NCI-H446 treated with DMSO at 0.1 percent for 48 hours (cell line): ENCODE data around the gene CETP.
"Not testable (repeated sequence)": the region's sequence is repeated elsewhere in the genome, so short reads cannot be mapped to it uniquely, and the experiment has no call there.

Experiments used
- DNase-seq: peaks from one replicate; lab custom pipeline; 2025; lab: John Stamatoyannopoulos, UW

CETP gene

DNA sequence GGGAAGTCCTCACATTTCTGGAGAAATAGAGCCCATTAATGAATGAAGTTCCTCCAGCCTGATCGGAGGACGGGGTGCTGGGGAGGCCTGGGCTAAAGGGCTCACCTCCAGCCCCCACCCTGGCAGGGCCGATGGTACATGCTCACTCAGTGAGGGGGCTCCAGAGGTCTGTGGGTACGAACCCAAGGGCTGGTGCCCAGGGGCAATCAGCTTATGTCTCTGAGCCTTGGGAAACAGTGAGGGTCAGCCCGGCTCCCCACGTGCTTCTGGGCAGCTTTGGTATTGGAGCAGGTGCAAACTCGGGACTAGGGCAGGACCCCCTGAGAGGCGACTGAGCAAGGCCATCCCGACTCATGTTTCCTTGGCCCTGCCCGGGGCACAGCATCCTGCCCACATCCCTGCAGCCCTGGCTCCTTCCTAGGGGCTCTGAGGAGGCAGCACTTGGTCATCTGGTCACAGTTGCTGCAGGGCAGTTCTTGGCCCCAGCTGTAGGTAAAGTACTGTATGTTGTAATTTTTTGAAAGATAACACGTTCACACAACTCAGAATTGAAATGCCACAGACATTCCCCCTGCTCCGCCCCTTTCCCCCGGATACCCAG is 969 bp upstream of the CETP start:
- DNase-seq, result no peak

- no peak for DNase-seq
Measured at GRCh38 chr16:56961386-56961785, 364 bp upstream of the CETP start.

GRCh38 chr16:56964243-56965148 is 2.7 kb downstream of the CETP start:
- DNase-seq, result no peak

DNA sequence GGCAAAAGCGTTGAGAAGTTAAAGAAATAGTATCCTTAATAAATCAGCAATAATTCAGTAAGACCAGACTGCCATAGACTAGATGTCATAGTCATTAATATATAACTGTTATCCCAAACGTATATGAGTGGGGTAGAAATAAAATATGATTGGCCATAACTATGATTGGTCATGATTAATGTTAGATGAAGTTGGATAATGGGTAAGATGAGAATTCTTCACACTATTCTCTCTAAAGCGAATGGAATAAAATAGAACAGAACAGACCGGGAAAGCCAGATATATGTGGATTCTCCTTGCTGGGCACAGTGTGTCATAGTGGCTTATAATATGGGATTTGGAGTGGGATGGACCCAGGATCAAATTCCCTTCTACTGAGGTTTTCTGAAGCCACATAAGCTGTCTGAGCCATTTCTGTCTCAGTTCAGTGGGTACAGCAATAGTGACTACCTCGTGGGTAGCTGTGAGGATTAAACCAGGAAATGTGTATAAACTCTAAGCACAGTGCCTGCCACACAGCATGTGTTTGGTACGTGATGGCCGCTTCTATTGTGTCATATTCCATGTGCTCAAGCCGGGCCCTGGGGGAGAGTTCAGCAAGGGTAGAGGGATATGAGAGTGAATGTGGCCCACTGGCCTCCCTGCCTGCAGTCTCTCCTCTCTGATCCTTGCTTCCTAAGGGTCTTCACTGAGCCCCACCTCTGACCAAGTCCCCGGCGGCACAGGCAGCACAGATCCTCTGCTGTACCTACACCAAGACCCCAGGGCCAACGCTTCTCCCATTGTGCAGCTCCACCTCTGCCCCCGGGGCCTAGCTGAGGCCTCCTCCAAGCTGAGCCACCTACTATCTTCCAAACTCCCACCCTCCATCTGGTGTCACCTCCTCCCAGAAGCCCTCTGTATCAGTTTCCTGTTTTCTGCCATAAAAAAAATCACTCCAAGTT is 3.7 kb downstream of the CETP start:
- DNase-seq, result no peak

DNA sequence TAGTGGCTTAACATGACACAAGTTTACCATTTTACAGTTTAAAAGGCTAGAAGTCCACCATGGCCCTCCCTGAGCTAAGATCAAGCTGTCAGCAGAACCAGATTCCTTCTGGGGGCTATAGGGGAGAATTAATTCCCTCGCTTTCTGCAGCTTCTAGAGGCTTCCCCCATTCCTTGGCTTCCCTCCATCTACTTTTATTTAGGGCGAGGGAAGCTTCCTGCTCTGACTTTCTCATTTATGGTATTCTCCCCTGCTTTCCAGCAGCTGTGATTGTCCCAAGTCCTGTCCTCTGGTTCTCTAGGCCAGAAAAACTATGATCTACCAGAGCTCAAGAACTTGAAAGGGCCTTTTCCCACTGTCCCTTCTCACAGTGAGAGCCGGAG is 4.3 kb downstream of the CETP start:
- no peak for DNase-seq

DNA sequence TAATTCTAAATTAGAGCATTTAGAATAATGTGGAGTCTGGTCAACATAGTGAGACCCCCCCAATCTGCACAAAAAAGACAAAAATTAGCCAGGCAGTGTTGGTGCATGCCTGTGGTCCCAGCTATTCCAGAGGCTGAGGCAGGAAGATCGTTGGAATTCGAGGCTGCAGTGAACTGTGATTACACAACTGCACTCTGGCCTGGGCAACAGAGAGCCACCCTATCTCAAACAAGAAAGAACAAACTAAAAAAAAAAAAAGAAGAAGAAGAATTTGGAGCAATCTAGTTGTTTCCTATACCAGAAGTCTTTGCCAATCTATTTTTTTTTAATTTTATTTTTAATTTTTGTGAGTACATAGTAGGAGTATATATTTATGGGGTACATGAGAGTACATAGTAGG is 6.0 kb downstream of the CETP start:
- no peak for DNase-seq

- DNase-seq, result no peak
Measured at GRCh38 chr16:56969769-56970168, 8.0 kb downstream of the CETP start.

DNA sequence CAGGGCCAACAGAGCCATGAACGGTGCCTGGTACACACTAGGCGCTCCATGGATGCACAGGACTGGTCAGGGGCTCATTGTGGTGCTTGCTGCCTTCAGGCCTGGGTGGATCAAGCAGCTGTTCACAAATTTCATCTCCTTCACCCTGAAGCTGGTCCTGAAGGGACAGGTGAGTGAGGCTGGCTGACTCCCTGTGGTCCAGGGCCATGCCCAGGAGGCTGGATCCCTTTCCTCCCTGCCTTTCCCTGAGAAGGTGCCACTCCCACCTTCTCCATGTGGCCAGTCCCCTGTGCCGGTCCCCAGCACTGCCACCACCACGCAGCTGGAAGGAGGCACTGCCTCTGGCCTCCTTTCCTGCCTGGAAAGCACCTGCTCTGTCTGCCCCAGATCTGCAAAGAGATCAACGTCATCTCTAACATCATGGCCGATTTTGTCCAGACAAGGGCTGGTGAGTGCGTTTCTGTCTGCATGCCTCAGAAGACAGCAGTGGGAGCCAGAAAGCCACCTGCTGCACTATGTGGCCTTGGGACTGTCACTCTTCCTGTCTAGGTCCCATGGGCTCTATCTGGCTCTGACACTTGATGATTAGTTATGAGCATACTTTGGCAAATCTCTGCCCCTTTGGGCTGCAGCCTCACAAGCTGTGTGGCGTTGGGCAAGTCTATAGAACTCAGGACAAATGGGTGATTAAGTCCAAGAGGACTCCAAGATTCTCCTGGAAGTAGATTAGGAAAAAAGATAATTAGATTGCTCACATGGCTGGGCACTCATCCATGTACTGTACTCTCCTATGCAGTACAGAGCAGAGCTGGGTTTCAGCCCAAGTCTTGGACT is 9.4 kb downstream of the CETP start:
- DNase-seq, result no peak

DNA sequence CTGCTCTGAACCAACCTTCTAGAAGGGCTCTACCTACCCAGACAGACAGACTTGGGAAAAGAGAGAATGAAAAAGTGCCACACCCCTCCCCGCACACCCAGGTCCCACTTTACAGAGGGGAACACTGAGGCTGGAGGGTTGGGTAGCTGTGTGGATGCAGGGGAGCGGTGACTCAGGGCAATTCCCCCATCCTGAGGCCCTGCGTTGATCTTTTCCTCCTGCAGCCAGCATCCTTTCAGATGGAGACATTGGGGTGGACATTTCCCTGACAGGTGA is 10.0 kb downstream of the CETP start:
- no peak for DNase-seq

- DNase-seq, result no peak
Measured at GRCh38 chr16:56972403-56973293, 10.9 kb downstream of the CETP start.

DNA sequence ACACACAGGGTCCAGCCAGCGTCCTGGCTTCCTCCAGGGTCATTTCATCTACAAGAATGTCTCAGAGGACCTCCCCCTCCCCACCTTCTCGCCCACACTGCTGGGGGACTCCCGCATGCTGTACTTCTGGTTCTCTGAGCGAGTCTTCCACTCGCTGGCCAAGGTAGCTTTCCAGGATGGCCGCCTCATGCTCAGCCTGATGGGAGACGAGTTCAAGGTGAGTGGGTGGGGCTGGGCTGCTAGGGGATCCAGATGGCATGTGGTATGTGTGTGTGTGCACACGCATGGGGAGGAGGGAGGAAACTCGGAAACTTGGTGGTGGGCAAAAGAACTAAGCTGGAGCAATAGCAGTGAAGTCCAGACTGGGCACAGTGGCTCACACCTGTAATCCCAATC is 11.5 kb downstream of the CETP start:
- DNase-seq, result no peak

GRCh38 chr16:56973899-56974298 is 12.1 kb downstream of the CETP start:
- DNase-seq, result not testable (repeated sequence)

DNA sequence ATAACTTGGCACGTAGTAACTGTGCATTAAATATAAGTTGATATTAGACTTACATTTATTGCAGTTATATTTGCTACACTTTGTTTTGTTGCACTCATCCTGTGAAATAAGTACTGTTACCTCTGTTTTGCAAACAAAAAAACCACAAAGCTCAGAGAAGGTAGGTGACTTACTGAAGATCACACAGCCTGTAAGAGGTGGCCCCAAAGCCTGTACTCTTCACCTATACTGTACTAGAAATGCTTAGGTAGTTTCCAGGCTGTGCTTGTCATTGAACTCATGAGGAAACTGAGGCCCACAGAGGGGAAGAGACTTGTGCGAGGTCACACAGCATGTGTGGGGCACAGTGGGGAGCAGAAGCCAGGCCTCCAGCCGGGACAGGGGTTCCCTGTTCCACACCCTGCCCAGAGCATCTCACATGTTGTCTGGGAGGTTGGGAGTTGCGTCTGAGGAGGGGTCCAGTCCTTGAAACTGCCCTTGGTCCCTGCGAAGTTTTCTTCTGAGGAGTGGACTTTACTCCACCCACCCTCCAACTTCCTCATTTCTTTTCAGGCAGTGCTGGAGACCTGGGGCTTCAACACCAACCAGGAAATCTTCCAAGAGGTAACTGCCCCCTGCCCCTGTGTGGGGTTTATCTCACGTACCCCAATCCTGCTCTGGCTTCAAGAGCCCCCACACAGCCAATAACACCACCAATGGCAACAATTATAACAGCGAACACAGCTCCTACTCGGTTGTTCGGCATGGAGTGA is 13.0 kb downstream of the CETP start:
- DNase-seq, result no peak

DNA sequence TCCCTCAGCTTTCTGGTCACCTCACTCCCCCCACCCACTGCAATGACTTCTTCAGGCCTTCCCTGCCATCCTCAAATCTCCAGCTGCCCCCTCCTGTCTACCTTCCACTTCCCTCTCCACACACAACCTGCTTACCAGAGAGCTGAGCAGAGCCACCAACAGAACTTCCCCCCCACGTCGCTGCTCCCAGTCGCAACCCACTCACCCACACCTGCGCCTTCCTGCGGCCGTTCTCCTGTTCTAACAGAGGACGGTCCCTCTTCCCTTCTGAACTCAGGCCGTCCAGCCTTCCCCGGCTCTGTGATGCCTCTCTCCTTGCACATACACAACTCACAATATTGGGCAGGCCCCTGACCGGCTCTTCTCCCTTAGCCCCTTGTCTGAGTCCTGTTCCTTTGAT is 14.0 kb downstream of the CETP start:
- no peak for DNase-seq

DNA sequence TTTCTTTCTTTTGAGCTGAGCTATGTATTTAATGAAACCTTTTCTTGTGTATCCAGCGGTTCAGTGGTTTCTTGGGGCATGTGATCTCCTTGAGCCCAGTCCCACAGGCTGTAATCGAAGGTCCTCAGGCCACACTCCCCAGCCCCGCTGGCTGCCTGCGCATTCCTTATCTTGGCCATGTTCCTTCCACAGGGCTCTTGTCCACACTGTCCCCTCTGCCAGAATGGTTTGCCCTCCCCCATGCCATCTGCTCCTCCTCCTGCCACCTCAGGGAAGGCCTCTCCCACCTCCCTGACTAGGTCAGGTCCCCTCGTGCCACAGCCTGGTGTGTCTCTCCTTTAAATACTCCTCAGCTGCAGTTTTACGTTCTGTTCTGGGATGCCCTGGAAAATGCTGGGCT is 15.5 kb downstream of the CETP start:
- DNase-seq, result no peak

DNA sequence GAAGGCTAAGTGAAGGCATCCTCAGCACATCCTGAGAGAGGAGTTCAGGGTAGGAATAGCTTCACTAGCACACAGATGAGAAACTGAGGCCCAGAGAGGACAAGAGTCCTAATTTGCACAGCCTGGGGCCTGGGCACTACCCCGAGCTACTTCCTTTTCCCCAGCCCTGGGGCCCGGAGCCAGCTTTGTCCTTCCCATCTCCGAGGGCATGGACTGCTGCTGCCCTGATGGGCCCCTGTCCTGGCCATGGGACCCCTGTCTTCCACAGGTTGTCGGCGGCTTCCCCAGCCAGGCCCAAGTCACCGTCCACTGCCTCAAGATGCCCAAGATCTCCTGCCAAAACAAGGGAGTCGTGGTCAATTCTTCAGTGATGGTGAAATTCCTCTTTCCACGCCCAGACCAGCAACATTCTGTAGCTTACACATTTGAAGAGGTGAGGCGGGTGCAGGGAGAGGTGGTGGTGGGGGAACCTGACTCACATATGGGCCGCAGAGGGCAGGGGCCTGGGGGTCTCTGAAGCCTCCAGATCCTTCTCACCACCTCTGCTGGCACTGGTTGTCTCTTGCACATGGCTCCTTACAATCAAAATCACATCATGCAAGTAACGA is 16.2 kb downstream of the CETP start:
- no peak for DNase-seq

GRCh38 chr16:56980201-56980535 is 18.4 kb downstream of the CETP start:
- no peak for DNase-seq

GRCh38 chr16:56980792-56981724 is 19.3 kb downstream of the CETP start:
- no peak for DNase-seq
